Measurements from ENCODE around the gene OSBPL10.

GRCh38 chr3:31937225-31937624 lies 43.8 kb downstream of the OSBPL10 start:
- TF ChIP-seq POLR2A (IDR thresholded peaks at IDR 0.05): no peak
- TF ChIP-seq CTCF (IDR thresholded peaks at IDR 0.05): no peak
